Thoracic aorta (tissue), 2 donors: ENCODE results near the gene MBOAT1. TPM values are rescaled to one million over a fixed set of nuclear protein-coding genes. Genes with fewer than 3 reads are reported as not detected.

Experiments used
- ATAC-seq: fragments of 150-250 bp; one replicate; pipeline ENCODE4 v1.8.0; 2017; ENCODE audit warnings: low read depth; ENCODE audit not compliant: insufficient number of reproducible peaks, low FRiP score
- DNase-seq: peaks from one replicate; pipeline ENCODE4 v3.0.0-alpha.2; 2020; ENCODE audit warnings: low spot score
- H3K27ac ChIP-seq, 2 donors: fragments of 200-600 bp; sonication (generic); 1 replicate in 1 of 2; 2 replicates in 1 of 2; pipeline ENCODE4 v1.5.1; 2016; ENCODE audit warnings: mild to moderate bottlenecking in 2 of 2, moderate library complexity in 2 of 2
- H3K27me3 ChIP-seq: fragments of 200-600 bp; sonication (generic); replicated peaks from 2 replicates; pipeline ENCODE4 v1.6.0; 2016; ENCODE audit warnings: mild to moderate bottlenecking; ENCODE audit not compliant: insufficient read depth
- H3K36me3 ChIP-seq: fragments of 200-600 bp; sonication (generic); one replicate; pipeline ENCODE4 v1.5.1; 2016
- H3K4me1 ChIP-seq, 2 donors: fragments of 200-600 bp; sonication (generic); 1 replicate in 1 of 2; 2 replicates in 1 of 2; pipeline versions ENCODE4 v1.5.1 to v1.6.0; 2016; ENCODE audit warnings: low read depth in 2 of 2, mild to moderate bottlenecking in 1 of 2; ENCODE audit not compliant: control insufficient read depth in 1 of 2
- H3K4me3 ChIP-seq: fragments of 200-600 bp; sonication (generic); 2 replicates; pipeline ENCODE4 v1.5.1; 2016; ENCODE audit warnings: mild to moderate bottlenecking
- H3K9me3 ChIP-seq: fragments of 200-600 bp; sonication (generic); 2 replicates; pipeline ENCODE4 v1.5.1; 2016
- total RNA-seq, 2 donors: library from RNA; depleted of rRNA; stranded (reverse); fragments of >200 nt; gene quantifications; one replicate each; pipeline versions ENCODE4 v1.1.0 to v1.2.3, GENCODE V29; 2016
- TF ChIP-seq, protein P1 (sequence below): fragments of 200-600 bp; sonication (generic); IDR thresholded peaks from one replicate; pipeline ENCODE4 v1.5.1; 2019; ENCODE audit warnings: antibody characterized with exemption

MBOAT1 gene, protein sequence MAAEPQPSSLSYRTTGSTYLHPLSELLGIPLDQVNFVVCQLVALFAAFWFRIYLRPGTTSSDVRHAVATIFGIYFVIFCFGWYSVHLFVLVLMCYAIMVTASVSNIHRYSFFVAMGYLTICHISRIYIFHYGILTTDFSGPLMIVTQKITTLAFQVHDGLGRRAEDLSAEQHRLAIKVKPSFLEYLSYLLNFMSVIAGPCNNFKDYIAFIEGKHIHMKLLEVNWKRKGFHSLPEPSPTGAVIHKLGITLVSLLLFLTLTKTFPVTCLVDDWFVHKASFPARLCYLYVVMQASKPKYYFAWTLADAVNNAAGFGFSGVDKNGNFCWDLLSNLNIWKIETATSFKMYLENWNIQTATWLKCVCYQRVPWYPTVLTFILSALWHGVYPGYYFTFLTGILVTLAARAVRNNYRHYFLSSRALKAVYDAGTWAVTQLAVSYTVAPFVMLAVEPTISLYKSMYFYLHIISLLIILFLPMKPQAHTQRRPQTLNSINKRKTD
- 1 to 10 TPM; 5.5 to 6.8 TPM for total RNA-seq

- Histone ChIP-seq H3K27ac (peak within 1 kb of the TSS; percentile 82 to 89), H3K36me3 (no peaks in the 10 kb centered on the region), H3K27me3 (no peaks in the 10 kb centered on the region), H3K4me3 (peak within 1 kb of the TSS; percentile 77), H3K9me3 (no peaks in the 10 kb centered on the region), H3K4me1 (peaks cover 15 to 25% of the 10 kb centered on the region in 2 donors)
- TF ChIP-seq, protein P1, sequence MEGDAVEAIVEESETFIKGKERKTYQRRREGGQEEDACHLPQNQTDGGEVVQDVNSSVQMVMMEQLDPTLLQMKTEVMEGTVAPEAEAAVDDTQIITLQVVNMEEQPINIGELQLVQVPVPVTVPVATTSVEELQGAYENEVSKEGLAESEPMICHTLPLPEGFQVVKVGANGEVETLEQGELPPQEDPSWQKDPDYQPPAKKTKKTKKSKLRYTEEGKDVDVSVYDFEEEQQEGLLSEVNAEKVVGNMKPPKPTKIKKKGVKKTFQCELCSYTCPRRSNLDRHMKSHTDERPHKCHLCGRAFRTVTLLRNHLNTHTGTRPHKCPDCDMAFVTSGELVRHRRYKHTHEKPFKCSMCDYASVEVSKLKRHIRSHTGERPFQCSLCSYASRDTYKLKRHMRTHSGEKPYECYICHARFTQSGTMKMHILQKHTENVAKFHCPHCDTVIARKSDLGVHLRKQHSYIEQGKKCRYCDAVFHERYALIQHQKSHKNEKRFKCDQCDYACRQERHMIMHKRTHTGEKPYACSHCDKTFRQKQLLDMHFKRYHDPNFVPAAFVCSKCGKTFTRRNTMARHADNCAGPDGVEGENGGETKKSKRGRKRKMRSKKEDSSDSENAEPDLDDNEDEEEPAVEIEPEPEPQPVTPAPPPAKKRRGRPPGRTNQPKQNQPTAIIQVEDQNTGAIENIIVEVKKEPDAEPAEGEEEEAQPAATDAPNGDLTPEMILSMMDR, result no peak
- DNase-seq (peak; percentile 52), ATAC-seq (peak; percentile 66)
These were observed at the start of gene MBOAT1 for GRCh38 chr6:20212392-20213111. Gene MBOAT1 (minus strand): TSS chr6:20212469. CDS start chr6:20212234, 235 bp downstream.

DNA sequence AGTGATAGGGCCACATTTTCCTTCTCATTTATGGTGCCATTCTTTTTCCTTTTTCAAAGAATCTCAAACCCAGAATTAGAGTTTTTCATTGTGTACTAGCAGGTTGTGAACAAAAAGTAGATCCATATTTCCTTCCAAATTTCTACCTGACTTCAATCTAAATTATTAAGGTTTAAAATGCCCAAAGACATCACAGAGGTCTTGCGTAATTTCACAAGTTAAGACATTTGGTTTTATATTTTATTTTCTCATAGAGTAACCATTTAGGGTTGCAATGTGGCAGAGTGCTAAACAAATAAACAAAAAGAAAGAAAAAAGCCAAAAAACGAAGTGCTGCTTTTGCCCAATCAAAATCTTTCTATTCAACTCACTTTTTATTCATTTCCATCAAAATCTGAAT, 49.4 kb upstream of the MBOAT1 start:
- Histone ChIP-seq H3K9me3 (peaks cover 6% of the 10 kb centered on the region), H3K27ac (no peak overlapping the region), H3K4me3 (no peak overlapping the region), H3K4me1 (peaks cover 0 to 6% of the 10 kb centered on the region in 2 donors), H3K36me3 (no peaks in the 10 kb centered on the region), H3K27me3 (no peaks in the 10 kb centered on the region)
- no peak for ATAC-seq
- TF ChIP-seq, protein P1, result no peak
- no peak for DNase-seq

GRCh38 chr6:20260360-20260759, 48.1 kb upstream of the MBOAT1 start:
- no peak for ATAC-seq
- no peak overlapping the region for H3K4me3 ChIP-seq

GRCh38 chr6:20259316-20260049, 47.2 kb upstream of the MBOAT1 start:
- TF ChIP-seq, protein P1, result no peak
- Histone ChIP-seq H3K4me1 (no peaks in the 10 kb centered on the region), H3K4me3 (no peak overlapping the region), H3K27me3 (no peaks in the 10 kb centered on the region), H3K9me3 (peaks cover 6% of the 10 kb centered on the region), H3K27ac (no peak overlapping the region), H3K36me3 (no peaks in the 10 kb centered on the region)
- no peak for ATAC-seq
- DNase-seq, result no peak

More at GRCh38 chr6:20260360-20260759, 48.1 kb upstream of the MBOAT1 start:
- Histone ChIP-seq H3K9me3 (peaks cover 6% of the 10 kb centered on the region), H3K4me1 (no peaks in the 10 kb centered on the region), H3K36me3 (no peaks in the 10 kb centered on the region), H3K27me3 (no peaks in the 10 kb centered on the region), H3K27ac (no peak overlapping the region)
- no peak for DNase-seq
- TF ChIP-seq, protein P1, result no peak
